Endothelial cell of umbilical vein (primary cell): ENCODE measurements around the gene ZNF75A. TPM values are rescaled to one million over a fixed set of nuclear protein-coding genes. Genes with fewer than 3 reads are reported as not detected.
A peak's percentile ranks its signal among the peaks of the same experiment; 100 is the strongest.

ENCODE experiments used
- BruUV-seq: library from RNA; stranded (reverse); fragments of 400-500 nt; replicated peaks from 2 replicates; lab custom pipeline; 2021; lab: Mats Ljungman, UMichigan
- CTCF ChIA-PET: fragments of 300-600, 350-600 bp; sonication (Branson Sonifier 250); formaldehyde crosslinking; loops from one replicate; lab custom pipeline; 2021; ENCODE audit warnings: antibody characterized with exemption, inconsistent platforms; lab: Charles Lee
- POLR2A ChIA-PET: fragments of 300-600, 350-600 bp; sonication (Branson Sonifier 250); formaldehyde crosslinking; loops from one replicate; lab custom pipeline; 2021; ENCODE audit warnings: antibody characterized with exemption, inconsistent platforms; lab: Charles Lee
- DNase-seq: peaks from one replicate; pipeline ENCODE4 v3.0.0-alpha.2; 2011; ENCODE audit warnings: low read depth, low spot score
- FAIRE-seq: peaks from 2 replicates; lab custom pipeline; 2011; peaks lifted over from hg19 to GRCh38; lab: Jason Lieb, UNC
- H2AFZ ChIP-seq: 2 replicates; pipeline ENCODE4 v1.6.0; 2012; ENCODE audit warnings: low read depth, low read length, control low read depth, inconsistent platforms
- H3K27ac ChIP-seq: 2 replicates; pipeline ENCODE4 v1.5.1; 2011; ENCODE audit warnings: low read depth, mild to moderate bottlenecking, control low read depth, low read length, moderate library complexity; ENCODE audit not compliant: insufficient read depth
- H3K27me3 ChIP-seq, 2 experiments: 2 replicates each; pipeline versions ENCODE4 v1.6.0 to v1.6.1; 2011; ENCODE audit warnings: low read length in 2 of 2, mixed read lengths in 1 of 2; ENCODE audit not compliant: control insufficient read depth in 2 of 2, insufficient read depth in 2 of 2
- H3K36me3 ChIP-seq, 2 experiments: 2 replicates in 1 of 2; 3 replicates in 1 of 2; pipeline ENCODE4 v1.5.1; 2011; ENCODE audit warnings: low read length in 2 of 2, mild to moderate bottlenecking in 1 of 2, moderate library complexity in 1 of 2; ENCODE audit not compliant: control insufficient read depth in 2 of 2, insufficient read depth in 2 of 2; ENCODE audit errors: extremely low read depth in 1 of 2
- H3K4me1 ChIP-seq: 3 replicates; pipeline ENCODE4 v1.5.1; 2011; ENCODE audit warnings: mild to moderate bottlenecking, low read length; ENCODE audit not compliant: control insufficient read depth, insufficient read depth; ENCODE audit errors: extremely low read depth
- H3K4me2 ChIP-seq: 2 replicates; pipeline ENCODE4 v1.6.1; 2011; ENCODE audit warnings: low read length, control low read depth, mixed read lengths; ENCODE audit not compliant: insufficient read depth
- H3K4me3 ChIP-seq, 3 experiments: fragments of 200-600 bp in 1 of 3; sonication (generic), shearing (Covaris generic) in 1 of 3; replicated peaks in 1 of 3; 2 replicates each; pipeline ENCODE4 v1.5.1; 2011 to 2016; ENCODE audit warnings: control low read depth in 3 of 3, low read length in 3 of 3, mild to moderate bottlenecking in 2 of 3, inconsistent platforms in 1 of 3, low read depth in 1 of 3, moderate library complexity in 1 of 3; ENCODE audit not compliant: insufficient read depth in 1 of 3
- H3K79me2 ChIP-seq: 2 replicates; pipeline ENCODE4 v1.6.0; 2012; ENCODE audit warnings: low read length, inconsistent platforms; ENCODE audit not compliant: control insufficient read depth, insufficient read depth
- H3K9ac ChIP-seq: replicated peaks from 2 replicates; pipeline ENCODE3; 2011; ENCODE audit warnings: low read length, control low read depth; ENCODE audit not compliant: insufficient read depth; ENCODE audit errors: extremely low read depth
- H3K9me1 ChIP-seq: replicated peaks from 3 replicates; pipeline ENCODE4 v1.6.0; 2011; ENCODE audit warnings: mild to moderate bottlenecking, low read length; ENCODE audit not compliant: control insufficient read depth, insufficient read depth; ENCODE audit errors: extremely low read depth
- H3K9me3 ChIP-seq: replicated peaks from 2 replicates; pipeline ENCODE4 v1.5.1; 2012; ENCODE audit warnings: low read length, inconsistent platforms; ENCODE audit not compliant: control insufficient read depth, insufficient read depth
- H4K20me1 ChIP-seq: replicated peaks from 2 replicates; pipeline ENCODE3; 2011; ENCODE audit warnings: mild to moderate bottlenecking, low read length; ENCODE audit not compliant: control insufficient read depth, insufficient read depth; ENCODE audit errors: extremely low read depth
- EZH2 ChIP-seq: IDR thresholded peaks from 2 replicates; pipeline ENCODE4 v1.6.1; 2012; ENCODE audit warnings: borderline replicate concordance, low read depth, mild to moderate bottlenecking, moderate library complexity, low read length, inconsistent platforms; ENCODE audit not compliant: severe bottlenecking
- FOS ChIP-seq: IDR thresholded peaks from 2 replicates; pipeline ENCODE4 v1.6.1; 2011; ENCODE audit warnings: mild to moderate bottlenecking, low read length, moderate library complexity, borderline replicate concordance; ENCODE audit not compliant: insufficient read depth
- GATA2 ChIP-seq: IDR thresholded peaks from 2 replicates; pipeline ENCODE4 v1.7.0; 2011; ENCODE audit warnings: low read depth, mild to moderate bottlenecking, moderate library complexity, mixed read lengths, low read length; ENCODE audit not compliant: insufficient read length, insufficient read depth
- JUN ChIP-seq: IDR thresholded peaks from 2 replicates; pipeline ENCODE4 v1.6.1; 2011; ENCODE audit warnings: borderline replicate concordance, low read depth; ENCODE audit not compliant: insufficient read length, insufficient read depth
- MYC ChIP-seq: IDR thresholded peaks from one replicate; pipeline ENCODE4 v1.6.1; 2011; ENCODE audit warnings: mild to moderate bottlenecking, low read depth, low read length
- POLR2A ChIP-seq: IDR thresholded peaks from 2 replicates; pipeline ENCODE4 v1.6.1; 2012; ENCODE audit warnings: low read depth, mild to moderate bottlenecking, control low read depth, low read length
- POLR2AphosphoS5 ChIP-seq: IDR thresholded peaks from 2 replicates; pipeline ENCODE4 v1.6.1; 2012; ENCODE audit warnings: low read depth, mild to moderate bottlenecking, control low read depth, low read length, moderate library complexity; ENCODE audit not compliant: insufficient read depth
- dilution Hi-C: fragments of 300-500 bp; cut with MboI; formaldehyde crosslinking; loops from one replicate; pipeline ENCODE4 v1.15.0; 2019; ENCODE audit warnings: low sequenced_read_pairs; ENCODE audit not compliant: extremely low pct_ligation_motif_present
- intact Hi-C: fragments of 100-400 bp; cut with micrococcal nuclease; formaldehyde crosslinking; loops from one replicate; pipeline ENCODE4 v1.10.0; 2022
- polyA plus RNA-seq, 4 experiments: library from polyadenylated mRNA; depleted of rRNA in 3 of 4; stranded (reverse) in 3 of 4; unstranded in 1 of 4; fragments of >200 nt; gene quantifications; 2 replicates each; pipeline versions ENCODE4 v1.2.1 to v1.2.3, GENCODE V29; 2011 to 2012; ENCODE audit warnings: missing spikeins in 1 of 4
- total RNA-seq: library from RNA; stranded (reverse); gene quantifications from 2 replicates; pipeline ENCODE4 v1.2.3, GENCODE V29; 2021
- TF ChIP-seq, protein P1 (sequence below): IDR thresholded peaks from 2 replicates; pipeline ENCODE4 v1.6.1; 2011; ENCODE audit not compliant: insufficient read depth, insufficient read length
- TF ChIP-seq, protein P2 (sequence below), 2 donors: IDR thresholded peaks; 1 replicate in 1 of 2; 2 replicates in 1 of 2; pipeline ENCODE4 v1.5.1; 2011; ENCODE audit warnings: low read length in 2 of 2, mild to moderate bottlenecking in 2 of 2, moderate library complexity in 2 of 2, control low read depth in 1 of 2, inconsistent platforms in 1 of 2, low read depth in 1 of 2; ENCODE audit not compliant: insufficient read depth in 1 of 2; ENCODE audit errors: extremely low read depth in 1 of 2

The ZNF75A gene
- total and polyA plus RNA-seq, 2 donors (not counting 3 experiments of a cell fraction or from before 2014, with no cell fraction given) = 8.3 to 28.4 TPM

DNA sequence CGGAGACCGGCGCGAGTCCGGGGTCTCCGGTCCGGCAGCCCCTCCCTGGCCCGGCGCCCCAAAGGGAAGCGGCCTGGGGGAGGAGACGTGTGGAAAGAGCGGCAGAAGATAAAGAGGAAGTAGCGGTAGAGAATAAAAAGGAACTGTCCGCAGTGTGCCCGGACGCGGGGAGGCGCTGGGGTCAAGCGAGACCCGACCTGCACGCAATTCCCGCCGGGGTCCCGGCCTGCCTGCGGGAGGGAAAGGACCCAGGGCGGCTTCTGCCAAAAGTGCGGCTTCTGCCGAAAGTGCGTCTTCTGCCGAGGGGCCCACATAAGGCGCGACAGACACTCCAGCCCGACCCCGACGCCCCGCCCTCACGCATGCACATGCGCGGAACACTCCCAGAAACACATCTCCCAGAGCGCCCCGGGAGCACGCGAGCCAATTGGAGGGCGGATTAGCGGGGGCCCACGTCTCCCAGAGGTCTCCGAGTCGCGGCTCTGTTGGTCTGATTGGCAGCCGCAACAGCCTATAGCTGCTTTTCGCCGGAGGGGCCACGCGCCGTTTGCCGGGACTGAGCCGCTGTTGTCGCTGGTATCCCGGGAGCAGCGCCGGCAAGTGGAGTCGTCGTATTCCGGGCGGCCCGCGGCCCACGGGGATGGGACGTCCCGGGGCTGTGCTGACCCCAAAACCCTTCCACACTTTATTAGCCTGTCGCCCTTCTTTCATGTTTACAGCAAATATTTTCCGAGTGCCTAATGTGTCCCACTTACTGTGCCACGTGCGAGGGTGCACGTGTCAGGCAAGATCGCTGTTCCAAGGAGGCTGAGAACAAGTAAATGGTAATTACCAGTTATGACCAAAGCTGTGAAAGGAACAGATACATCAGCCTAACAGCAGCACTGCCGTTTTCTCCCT, 40.9 kb upstream of the ZNF75A start:
- peak overlapping the region; percentile 87 for H3K4me2 ChIP-seq
- CTCF ChIA-PET = interaction anchor here (0.6 to 1.3 kb wide), 7 partner anchors 11 to 194 kb away, joined by 3 to 8 read pairs (median 3); partner anchors contain the start of gene ZNF263
- no peaks in the 10 kb centered on the region for H3K9me3 ChIP-seq
- peaks cover 3% of the 10 kb centered on the region for H3K4me1 ChIP-seq
- H3K27me3 ChIP-seq = no peaks in the 10 kb centered on the region
- POLR2A ChIA-PET = no interaction called here
- H3K36me3 ChIP-seq = no peaks in the 10 kb centered on the region
- DNase-seq (peak; percentile 98), FAIRE-seq (peak; percentile 96)
- H3K27ac ChIP-seq = peak overlapping the region; percentile 67
- dilution Hi-C loops = no loop called here
- no peaks in the 10 kb centered on the region for H4K20me1 ChIP-seq
- peak overlapping the region; percentile 86 for H2AFZ ChIP-seq
- peak overlapping the region; percentile 69 to 84 (median 78) for H3K4me3 ChIP-seq
- peak overlapping the region; percentile 70 for H3K9ac ChIP-seq
- H3K79me2 ChIP-seq = no peaks in the 10 kb centered on the region
- BruUV-seq = TSS peak; percentile 65
- TF ChIP-seq, protein P1, sequence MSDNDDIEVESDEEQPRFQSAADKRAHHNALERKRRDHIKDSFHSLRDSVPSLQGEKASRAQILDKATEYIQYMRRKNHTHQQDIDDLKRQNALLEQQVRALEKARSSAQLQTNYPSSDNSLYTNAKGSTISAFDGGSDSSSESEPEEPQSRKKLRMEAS = peak; percentile 95
- TF ChIP-seq EZH2 = no peak
- peak; percentile 90 for TF ChIP-seq POLR2AphosphoS5
- no peak for TF ChIP-seq FOS
- peak; percentile 78 for TF ChIP-seq MYC
- no peak for TF ChIP-seq GATA2
- TF ChIP-seq JUN = no peak
- TF ChIP-seq POLR2A = peak; percentile 92
- TF ChIP-seq, protein P2, sequence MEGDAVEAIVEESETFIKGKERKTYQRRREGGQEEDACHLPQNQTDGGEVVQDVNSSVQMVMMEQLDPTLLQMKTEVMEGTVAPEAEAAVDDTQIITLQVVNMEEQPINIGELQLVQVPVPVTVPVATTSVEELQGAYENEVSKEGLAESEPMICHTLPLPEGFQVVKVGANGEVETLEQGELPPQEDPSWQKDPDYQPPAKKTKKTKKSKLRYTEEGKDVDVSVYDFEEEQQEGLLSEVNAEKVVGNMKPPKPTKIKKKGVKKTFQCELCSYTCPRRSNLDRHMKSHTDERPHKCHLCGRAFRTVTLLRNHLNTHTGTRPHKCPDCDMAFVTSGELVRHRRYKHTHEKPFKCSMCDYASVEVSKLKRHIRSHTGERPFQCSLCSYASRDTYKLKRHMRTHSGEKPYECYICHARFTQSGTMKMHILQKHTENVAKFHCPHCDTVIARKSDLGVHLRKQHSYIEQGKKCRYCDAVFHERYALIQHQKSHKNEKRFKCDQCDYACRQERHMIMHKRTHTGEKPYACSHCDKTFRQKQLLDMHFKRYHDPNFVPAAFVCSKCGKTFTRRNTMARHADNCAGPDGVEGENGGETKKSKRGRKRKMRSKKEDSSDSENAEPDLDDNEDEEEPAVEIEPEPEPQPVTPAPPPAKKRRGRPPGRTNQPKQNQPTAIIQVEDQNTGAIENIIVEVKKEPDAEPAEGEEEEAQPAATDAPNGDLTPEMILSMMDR (IDR thresholded peaks at IDR 0.05; ENCODE audit: extremely low read depth in 1 of 2, insufficient read depth in 1 of 2, low read depth in 1 of 2, low read length in 2 of 2) = peak in 1 of 2 donors; percentile 16
- H3K9me1 ChIP-seq = no peaks in the 10 kb centered on the region
- intact Hi-C loops = loop anchor here (1.0 kb wide), 6 partner anchors 19 to 236 kb away; partner anchors contain the start of genes TIGD7, ZNF174, ZNF200 and ZNF263
